ENCODE measurements around the gene ASTN2. TPM values are rescaled to one million over a fixed set of nuclear protein-coding genes. Genes with fewer than 3 reads are reported as not detected.

The ASTN2 gene
- total and polyA plus RNA-seq, 7 experiments from 2014 or later, result 2.2 to 5.3 (median 4.0) TPM

GRCh38 chr9:117151716-117152115 is 263.1 kb downstream of the ASTN2 start:
- CTCF ChIA-PET, result no interaction called here
- no peak overlapping the region for H3K27ac Mint-ChIP-seq
- H3K9me3 Mint-ChIP-seq, result peaks cover 0 to 17% (median 6%) of the 10 kb centered on the region in 11 donors
- no peaks in the 10 kb centered on the region for H3K4me1 Mint-ChIP-seq
- H3K9me3 ChIP-seq (ENCODE audit: control insufficient read depth in 2 of 3, low read length in 3 of 3), result no peaks in the 10 kb centered on the region
- no peak overlapping the region for H3K4me3 ChIP-seq (ENCODE audit: low read length)
- no peaks in the 10 kb centered on the region for H3K27me3 ChIP-seq (ENCODE audit: control insufficient read depth in 2 of 2, insufficient read depth in 2 of 2, low read length in 2 of 2)
- no peaks in the 10 kb centered on the region for H3K36me3 ChIP-seq (ENCODE audit: control insufficient read depth in 2 of 3, insufficient read depth in 3 of 3, low read length in 3 of 3)
- H3K27me3 Mint-ChIP-seq, result peaks cover 0 to 8% (median 0%) of the 10 kb centered on the region in 5 donors
- DNase-seq, result no peak
- no peaks in the 10 kb centered on the region for H3K36me3 Mint-ChIP-seq
- POLR2A ChIA-PET, result no interaction called here
- H3K4me3 Mint-ChIP-seq, result no peak overlapping the region
- intact Hi-C loops (cut with micrococcal nuclease), result no loop called here
- no peak overlapping the region for H3K27ac ChIP-seq (ENCODE audit: low read depth, low read length)
- no peaks in the 10 kb centered on the region for H3K4me1 ChIP-seq (ENCODE audit: control insufficient read depth in 2 of 2, insufficient read depth in 2 of 2, low read length in 2 of 2)
- no peak for ATAC-seq

- ATAC-seq, result no peak
- H3K4me1 Mint-ChIP-seq, result no peaks in the 10 kb centered on the region
- Histone ChIP-seq H3K9me3 (ENCODE audit: control insufficient read depth in 2 of 3, low read length in 3 of 3) (no peaks in the 10 kb centered on the region), H3K36me3 (ENCODE audit: control insufficient read depth in 2 of 3, insufficient read depth in 3 of 3, low read length in 3 of 3) (no peaks in the 10 kb centered on the region), H3K4me3 (ENCODE audit: low read length) (no peak overlapping the region), H3K27ac (ENCODE audit: low read depth, low read length) (no peak overlapping the region), H3K27me3 (ENCODE audit: control insufficient read depth in 2 of 2, insufficient read depth in 2 of 2, low read length in 2 of 2) (no peaks in the 10 kb centered on the region), H3K4me1 (ENCODE audit: control insufficient read depth in 2 of 2, insufficient read depth in 2 of 2, low read length in 2 of 2) (no peaks in the 10 kb centered on the region)
- H3K4me3 Mint-ChIP-seq, result no peak overlapping the region
- no peaks in the 10 kb centered on the region for H3K36me3 Mint-ChIP-seq
- intact Hi-C loops (cut with micrococcal nuclease), result no loop called here
- H3K27ac Mint-ChIP-seq, result no peak overlapping the region
- DNase-seq, result no peak
- ChIA-PET CTCF (no interaction called here), POLR2A (no interaction called here)
- H3K27me3 Mint-ChIP-seq, result peaks cover 0 to 13% (median 0%) of the 10 kb centered on the region in 5 donors
- peaks cover 0 to 17% (median 6%) of the 10 kb centered on the region in 11 donors for H3K9me3 Mint-ChIP-seq
These were observed 264.9 kb downstream of the ASTN2 start for GRCh38 chr9:117149996-117150395.

GRCh38 chr9:117145811-117146490 is 268.9 kb downstream of the ASTN2 start:
- Mint-ChIP-seq H3K4me1 (no peaks in the 10 kb centered on the region), H3K27ac (no peak overlapping the region), H3K4me3 (no peak overlapping the region), H3K9me3 (peaks cover 0 to 12% (median 2%) of the 10 kb centered on the region in 11 donors), H3K36me3 (peaks cover 0 to 4% (median 0%) of the 10 kb centered on the region in 5 donors), H3K27me3 (peaks cover 0 to 5% (median 0%) of the 10 kb centered on the region in 5 donors)
- no peaks in the 10 kb centered on the region for H3K9me3 ChIP-seq (ENCODE audit: control insufficient read depth in 2 of 3, low read length in 3 of 3)
- H3K4me3 ChIP-seq (ENCODE audit: low read length), result no peak overlapping the region
- DNase-seq (no peak), ATAC-seq (no peak)
- H3K27me3 ChIP-seq (ENCODE audit: control insufficient read depth in 2 of 2, insufficient read depth in 2 of 2, low read length in 2 of 2), result no peaks in the 10 kb centered on the region
- intact Hi-C loops (cut with micrococcal nuclease), result no loop called here
- ChIA-PET POLR2A (no interaction called here), CTCF (no interaction called here)
- no peaks in the 10 kb centered on the region for H3K36me3 ChIP-seq (ENCODE audit: control insufficient read depth in 2 of 3, insufficient read depth in 3 of 3, low read length in 3 of 3)
- H3K4me1 ChIP-seq (ENCODE audit: control insufficient read depth in 2 of 2, insufficient read depth in 2 of 2, low read length in 2 of 2), result no peaks in the 10 kb centered on the region
- H3K27ac ChIP-seq (ENCODE audit: low read depth, low read length), result no peak overlapping the region

GRCh38 chr9:117145081-117145480 is 269.8 kb downstream of the ASTN2 start:
- peaks cover 0 to 5% (median 0%) of the 10 kb centered on the region in 5 donors for H3K27me3 Mint-ChIP-seq
- no peak for DNase-seq
- no peaks in the 10 kb centered on the region for H3K36me3 ChIP-seq (ENCODE audit: control insufficient read depth in 2 of 3, insufficient read depth in 3 of 3, low read length in 3 of 3)
- H3K4me3 ChIP-seq (ENCODE audit: low read length), result no peak overlapping the region
- H3K9me3 Mint-ChIP-seq, result peaks cover 0 to 17% (median 2%) of the 10 kb centered on the region in 11 donors
- no peak overlapping the region for H3K27ac Mint-ChIP-seq
- H3K36me3 Mint-ChIP-seq, result peaks cover 0 to 4% (median 0%) of the 10 kb centered on the region in 5 donors
- H3K9me3 ChIP-seq (ENCODE audit: control insufficient read depth in 2 of 3, low read length in 3 of 3), result no peaks in the 10 kb centered on the region
- no peaks in the 10 kb centered on the region for H3K4me1 Mint-ChIP-seq
- no peak for ATAC-seq
- no peaks in the 10 kb centered on the region for H3K4me1 ChIP-seq (ENCODE audit: control insufficient read depth in 2 of 2, insufficient read depth in 2 of 2, low read length in 2 of 2)
- H3K4me3 Mint-ChIP-seq, result no peak overlapping the region
- CTCF ChIA-PET, result no interaction called here
- H3K27ac ChIP-seq (ENCODE audit: low read depth, low read length), result no peak overlapping the region
- H3K27me3 ChIP-seq (ENCODE audit: control insufficient read depth in 2 of 2, insufficient read depth in 2 of 2, low read length in 2 of 2), result no peaks in the 10 kb centered on the region
- POLR2A ChIA-PET, result no interaction called here
- intact Hi-C loops (cut with micrococcal nuclease), result no loop called here

- H3K27me3 ChIP-seq (ENCODE audit: control insufficient read depth in 2 of 2, insufficient read depth in 2 of 2, low read length in 2 of 2), result no peaks in the 10 kb centered on the region
- Mint-ChIP-seq H3K27me3 (peaks cover 0 to 11% (median 3%) of the 10 kb centered on the region in 5 donors), H3K9me3 (peaks cover 0 to 9% (median 0%) of the 10 kb centered on the region in 11 donors), H3K36me3 (no peaks in the 10 kb centered on the region), H3K4me1 (no peaks in the 10 kb centered on the region), H3K27ac (no peak overlapping the region), H3K4me3 (no peak overlapping the region)
- CTCF ChIA-PET, result no interaction called here
- intact Hi-C loops (cut with micrococcal nuclease), result no loop called here
- POLR2A ChIA-PET, result no interaction called here
- H3K4me1 ChIP-seq (ENCODE audit: control insufficient read depth in 2 of 2, insufficient read depth in 2 of 2, low read length in 2 of 2), result no peaks in the 10 kb centered on the region
- no peaks in the 10 kb centered on the region for H3K9me3 ChIP-seq (ENCODE audit: control insufficient read depth in 2 of 3, low read length in 3 of 3)
- H3K4me3 ChIP-seq (ENCODE audit: low read length), result no peak overlapping the region
- no peak for ATAC-seq
- DNase-seq, result no peak
- H3K27ac ChIP-seq (ENCODE audit: low read depth, low read length), result no peak overlapping the region
- H3K36me3 ChIP-seq (ENCODE audit: control insufficient read depth in 2 of 3, insufficient read depth in 3 of 3, low read length in 3 of 3), result no peaks in the 10 kb centered on the region
These were observed 276.6 kb downstream of the ASTN2 start for GRCh38 chr9:117138231-117138630.

GRCh38 chr9:117136461-117136860 is 278.4 kb downstream of the ASTN2 start:
- Histone ChIP-seq H3K4me3 (ENCODE audit: low read length) (no peak overlapping the region), H3K9me3 (ENCODE audit: control insufficient read depth in 2 of 3, low read length in 3 of 3) (no peaks in the 10 kb centered on the region), H3K4me1 (ENCODE audit: control insufficient read depth in 2 of 2, insufficient read depth in 2 of 2, low read length in 2 of 2) (no peaks in the 10 kb centered on the region), H3K27me3 (ENCODE audit: control insufficient read depth in 2 of 2, insufficient read depth in 2 of 2, low read length in 2 of 2) (no peaks in the 10 kb centered on the region), H3K27ac (ENCODE audit: low read depth, low read length) (no peak overlapping the region), H3K36me3 (ENCODE audit: control insufficient read depth in 2 of 3, insufficient read depth in 3 of 3, low read length in 3 of 3) (no peaks in the 10 kb centered on the region)
- Mint-ChIP-seq H3K36me3 (no peaks in the 10 kb centered on the region), H3K4me3 (no peak overlapping the region), H3K9me3 (peaks cover 0 to 8% (median 0%) of the 10 kb centered on the region in 11 donors), H3K4me1 (no peaks in the 10 kb centered on the region), H3K27me3 (peaks cover 0 to 12% (median 3%) of the 10 kb centered on the region in 5 donors), H3K27ac (no peak overlapping the region)
- no peak for DNase-seq
- no peak for ATAC-seq
- intact Hi-C loops (cut with micrococcal nuclease), result no loop called here
- ChIA-PET CTCF (no interaction called here), POLR2A (no interaction called here)

- Mint-ChIP-seq H3K4me3 (no peak overlapping the region), H3K9me3 (peaks cover 0 to 11% (median 0%) of the 10 kb centered on the region in 11 donors), H3K36me3 (no peaks in the 10 kb centered on the region), H3K4me1 (no peaks in the 10 kb centered on the region), H3K27me3 (peaks cover 0 to 12% (median 3%) of the 10 kb centered on the region in 5 donors), H3K27ac (no peak overlapping the region)
- Histone ChIP-seq H3K9me3 (ENCODE audit: control insufficient read depth in 2 of 3, low read length in 3 of 3) (no peaks in the 10 kb centered on the region), H3K27me3 (ENCODE audit: control insufficient read depth in 2 of 2, insufficient read depth in 2 of 2, low read length in 2 of 2) (no peaks in the 10 kb centered on the region), H3K4me3 (ENCODE audit: low read length) (no peak overlapping the region), H3K4me1 (ENCODE audit: control insufficient read depth in 2 of 2, insufficient read depth in 2 of 2, low read length in 2 of 2) (no peaks in the 10 kb centered on the region), H3K27ac (ENCODE audit: low read depth, low read length) (no peak overlapping the region), H3K36me3 (ENCODE audit: control insufficient read depth in 2 of 3, insufficient read depth in 3 of 3, low read length in 3 of 3) (no peaks in the 10 kb centered on the region)
- DNase-seq (no peak), ATAC-seq (no peak)
- ChIA-PET POLR2A (no interaction called here), CTCF (no interaction called here)
- intact Hi-C loops (cut with micrococcal nuclease), result no loop called here
These were observed 279.3 kb downstream of the ASTN2 start for GRCh38 chr9:117135501-117136098.
